ENCODE measurements around the gene RNH1.

The RNH1 gene

GRCh38 chr11:539971-540481 is 33.0 kb upstream of the RNH1 start:
- Histone ChIP-seq H2BK15ac (replicated peaks; ENCODE audit: low read depth) (no peak overlapping the region), H3K27ac (ENCODE audit: low read depth, low read length) (no peak overlapping the region), H2BK120ac (ENCODE audit: low read depth, low read length) (no peak overlapping the region), H3K4me1 (ENCODE audit: control insufficient read depth, low read depth, low read length) (peaks cover 4% of the 10 kb centered on the region), H3K79me2 (ENCODE audit: control insufficient read depth, insufficient read depth, low read length) (no peaks in the 10 kb centered on the region), H4K5ac (ENCODE audit: low read length) (no peak overlapping the region), H3K23ac (ENCODE audit: low read length) (peak overlapping the region; percentile 45), H3K4ac (ENCODE audit: low read depth, low read length) (no peak overlapping the region), H3K4me3 (ENCODE audit: low read length) (no peak overlapping the region), H3K9ac (ENCODE audit: low read length) (no peak overlapping the region), H4K8ac (ENCODE audit: low read depth, low read length) (no peak overlapping the region), H3K79me1 (ENCODE audit: low read length) (no peaks in the 10 kb centered on the region), H3K18ac (ENCODE audit: low read length) (no peak overlapping the region), H3K36me3 (ENCODE audit: control insufficient read depth, insufficient read depth, low read length) (no peaks in the 10 kb centered on the region), H2BK5ac (ENCODE audit: low read length) (no peak overlapping the region), H3K56ac (ENCODE audit: low read length) (no peak overlapping the region), H3K27me3 (ENCODE audit: insufficient read depth, low read length, poor library complexity) (no peaks in the 10 kb centered on the region), H2AK5ac (ENCODE audit: low read length) (no peak overlapping the region), H3K4me2 (ENCODE audit: low read length) (no peak overlapping the region)
- no peak for DNase-seq
- WGBS (ENCODE audit: extremely low coverage, insufficient coverage, low lambda C conversion rate) = no CpG with 5 or more reads among the region's 8 CpGs

- H3K4me2 ChIP-seq (ENCODE audit: low read length) = no peak overlapping the region
- H3K36me3 ChIP-seq (ENCODE audit: control insufficient read depth, insufficient read depth, low read length) = no peaks in the 10 kb centered on the region
- H2BK15ac ChIP-seq (replicated peaks; ENCODE audit: low read depth) = no peak overlapping the region
- H4K8ac ChIP-seq (ENCODE audit: low read depth, low read length) = no peak overlapping the region
- H3K4ac ChIP-seq (ENCODE audit: low read depth, low read length) = no peak overlapping the region
- H3K23ac ChIP-seq (ENCODE audit: low read length) = no peak overlapping the region
- no peak overlapping the region for H3K18ac ChIP-seq (ENCODE audit: low read length)
- no peak overlapping the region for H3K27ac ChIP-seq (ENCODE audit: low read depth, low read length)
- DNase-seq = no peak
- H3K4me1 ChIP-seq (ENCODE audit: control insufficient read depth, low read depth, low read length) = peaks cover 4% of the 10 kb centered on the region
- H3K9ac ChIP-seq (ENCODE audit: low read length) = no peak overlapping the region
- no peak overlapping the region for H3K56ac ChIP-seq (ENCODE audit: low read length)
- peaks cover 7% of the 10 kb centered on the region for H3K79me2 ChIP-seq (ENCODE audit: control insufficient read depth, insufficient read depth, low read length)
- no peak overlapping the region for H2BK5ac ChIP-seq (ENCODE audit: low read length)
- H2AK5ac ChIP-seq (ENCODE audit: low read length) = no peak overlapping the region
- no peak overlapping the region for H2BK120ac ChIP-seq (ENCODE audit: low read depth, low read length)
- H4K5ac ChIP-seq (ENCODE audit: low read length) = no peak overlapping the region
- no peak overlapping the region for H3K4me3 ChIP-seq (ENCODE audit: low read length)
- no peaks in the 10 kb centered on the region for H3K27me3 ChIP-seq (ENCODE audit: insufficient read depth, low read length, poor library complexity)
- WGBS (ENCODE audit: extremely low coverage, insufficient coverage, low lambda C conversion rate) = no CpG with 5 or more reads among the region's 20 CpGs
- H3K79me1 ChIP-seq (ENCODE audit: low read length) = peaks cover 11% of the 10 kb centered on the region
Observed at GRCh38 chr11:538431-539051, 31.5 kb upstream of the RNH1 start.

DNA sequence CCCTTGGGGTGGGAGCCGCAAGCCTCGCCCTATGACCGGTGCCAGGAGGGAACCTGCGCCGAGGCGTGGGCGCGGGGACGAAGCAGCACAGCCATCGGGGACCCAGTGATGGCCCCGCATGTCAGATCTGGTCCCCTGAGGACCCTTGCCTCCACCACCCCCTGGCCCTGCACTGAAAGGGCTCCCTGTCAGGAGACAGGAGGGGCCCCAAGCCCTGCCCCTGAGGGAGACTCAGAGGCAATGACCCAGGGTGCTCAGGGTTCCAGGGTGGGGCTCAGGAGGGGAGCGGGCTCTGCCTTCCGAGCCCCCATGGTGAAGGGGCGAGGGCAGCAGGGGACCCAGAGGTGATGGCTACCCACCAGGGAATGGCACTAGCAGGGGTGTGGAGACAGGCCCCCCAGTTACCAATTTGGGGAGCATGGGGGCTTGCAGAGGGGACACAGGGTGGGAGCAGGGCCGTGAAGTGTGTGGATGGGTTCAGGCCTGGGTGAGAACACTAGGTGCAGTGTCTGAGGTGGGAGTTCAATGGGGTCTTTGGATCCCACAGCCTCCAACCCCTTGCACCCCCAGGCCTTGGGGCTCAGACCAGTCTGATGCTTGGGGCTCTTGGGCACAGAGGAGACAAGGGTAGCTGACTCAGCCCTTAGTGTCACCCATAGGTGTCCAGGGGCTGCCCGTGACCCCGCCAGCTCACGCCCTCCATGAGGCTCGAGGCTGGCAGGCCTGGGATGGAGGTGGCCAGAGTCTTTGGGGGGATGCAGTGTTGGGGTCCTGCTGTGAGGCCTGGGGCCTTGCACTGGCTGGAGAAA is 30.8 kb upstream of the RNH1 start:
- Histone ChIP-seq H4K8ac (ENCODE audit: low read depth, low read length) (no peak overlapping the region), H3K56ac (ENCODE audit: low read length) (peak overlapping the region; percentile 81), H2AK5ac (ENCODE audit: low read length) (no peak overlapping the region), H3K4me3 (ENCODE audit: low read length) (no peak overlapping the region), H3K4me1 (ENCODE audit: control insufficient read depth, low read depth, low read length) (peaks cover 4% of the 10 kb centered on the region), H3K79me2 (ENCODE audit: control insufficient read depth, insufficient read depth, low read length) (peaks cover 7% of the 10 kb centered on the region), H2BK120ac (ENCODE audit: low read depth, low read length) (no peak overlapping the region), H3K27me3 (ENCODE audit: insufficient read depth, low read length, poor library complexity) (no peaks in the 10 kb centered on the region), H3K4ac (ENCODE audit: low read depth, low read length) (no peak overlapping the region), H2BK15ac (replicated peaks; ENCODE audit: low read depth) (no peak overlapping the region), H3K79me1 (ENCODE audit: low read length) (peaks cover 12% of the 10 kb centered on the region), H3K9ac (ENCODE audit: low read length) (peak overlapping the region; percentile 51), H3K36me3 (ENCODE audit: control insufficient read depth, insufficient read depth, low read length) (no peaks in the 10 kb centered on the region), H3K27ac (ENCODE audit: low read depth, low read length) (no peak overlapping the region), H4K5ac (ENCODE audit: low read length) (no peak overlapping the region), H3K18ac (ENCODE audit: low read length) (no peak overlapping the region), H3K4me2 (ENCODE audit: low read length) (peak overlapping the region; percentile 61), H2BK5ac (ENCODE audit: low read length) (no peak overlapping the region), H3K23ac (ENCODE audit: low read length) (no peak overlapping the region)
- WGBS (ENCODE audit: extremely low coverage, insufficient coverage, low lambda C conversion rate) = no CpG with 5 or more reads among the region's 19 CpGs
- no peak for DNase-seq

DNA sequence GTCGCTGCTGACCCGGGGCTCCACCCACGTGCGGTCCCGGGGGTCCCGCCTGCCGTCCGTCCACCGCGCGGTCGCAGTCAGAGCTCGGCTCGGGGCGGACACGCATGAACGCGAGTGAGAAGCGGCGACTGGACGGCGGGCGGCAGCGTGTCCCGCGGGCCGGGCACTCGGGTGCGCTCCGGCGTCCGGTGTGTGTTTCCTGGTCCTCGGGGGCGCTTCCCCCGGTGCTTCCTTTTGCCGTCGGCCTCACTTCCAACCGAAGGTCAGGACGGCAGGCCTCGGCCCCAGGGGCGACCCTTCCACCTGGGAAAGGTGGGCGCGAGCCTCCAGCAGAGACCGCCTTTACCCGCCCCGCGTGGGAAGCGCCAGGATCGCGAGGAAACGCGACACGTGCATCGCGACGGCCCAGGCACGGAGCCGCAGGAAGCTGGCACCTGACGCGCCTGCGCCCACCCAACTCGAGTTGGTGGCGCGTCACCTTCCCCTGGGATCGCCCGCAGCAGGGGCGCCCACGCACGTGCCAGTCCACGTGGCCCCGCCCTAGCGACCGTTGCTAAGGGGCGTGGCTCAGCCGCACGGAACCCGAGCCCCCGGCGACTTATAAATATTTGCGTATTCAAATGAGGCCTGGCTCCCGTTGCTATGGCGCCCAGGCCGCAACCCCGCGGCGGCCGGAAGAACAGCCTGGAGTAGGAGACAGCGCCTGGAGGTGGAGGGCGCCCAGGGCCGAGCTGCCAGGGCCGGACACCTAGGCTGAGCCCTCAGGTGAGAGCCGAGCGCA is 30.0 kb upstream of the RNH1 start, which contains the start of gene LRRC56:
TSS of gene LRRC56 (plus strand) at position 687 of the 781 bp plus-strand sequence. CDS start 3,158 bp downstream, outside the sequence.
- no peak within 1 kb of the TSS for H2AK5ac ChIP-seq (ENCODE audit: low read length)
- peak within 1 kb of the TSS; percentile 91 for H3K23ac ChIP-seq (ENCODE audit: low read length)
- H3K36me3 ChIP-seq (ENCODE audit: control insufficient read depth, insufficient read depth, low read length) = no peaks in the 10 kb centered on the region
- H3K27me3 ChIP-seq (ENCODE audit: insufficient read depth, low read length, poor library complexity) = no peaks in the 10 kb centered on the region
- peak within 1 kb of the TSS; percentile 11 for H3K18ac ChIP-seq (ENCODE audit: low read length)
- H4K5ac ChIP-seq (ENCODE audit: low read length) = no peak within 1 kb of the TSS
- H3K4me2 ChIP-seq (ENCODE audit: low read length) = peak within 1 kb of the TSS; percentile 74
- WGBS (ENCODE audit: extremely low coverage, insufficient coverage, low lambda C conversion rate) = no CpG with 5 or more reads among the region's 93 CpGs
- H2BK15ac ChIP-seq (replicated peaks; ENCODE audit: low read depth) = no peak within 1 kb of the TSS
- peak; percentile 92 for DNase-seq
- peaks cover 4% of the 10 kb centered on the region for H3K4me1 ChIP-seq (ENCODE audit: control insufficient read depth, low read depth, low read length)
- H3K4ac ChIP-seq (ENCODE audit: low read depth, low read length) = no peak within 1 kb of the TSS
- peak within 1 kb of the TSS; percentile 61 for H3K9ac ChIP-seq (ENCODE audit: low read length)
- no peak within 1 kb of the TSS for H3K4me3 ChIP-seq (ENCODE audit: low read length)
- no peak within 1 kb of the TSS for H2BK120ac ChIP-seq (ENCODE audit: low read depth, low read length)
- no peak within 1 kb of the TSS for H3K27ac ChIP-seq (ENCODE audit: low read depth, low read length)
- peaks cover 7% of the 10 kb centered on the region for H3K79me2 ChIP-seq (ENCODE audit: control insufficient read depth, insufficient read depth, low read length)
- H2BK5ac ChIP-seq (ENCODE audit: low read length) = no peak within 1 kb of the TSS
- H3K79me1 ChIP-seq (ENCODE audit: low read length) = peaks cover 12% of the 10 kb centered on the region
- H4K8ac ChIP-seq (ENCODE audit: low read depth, low read length) = no peak within 1 kb of the TSS
- H3K56ac ChIP-seq (ENCODE audit: low read length) = peak within 1 kb of the TSS; percentile 88

DNA sequence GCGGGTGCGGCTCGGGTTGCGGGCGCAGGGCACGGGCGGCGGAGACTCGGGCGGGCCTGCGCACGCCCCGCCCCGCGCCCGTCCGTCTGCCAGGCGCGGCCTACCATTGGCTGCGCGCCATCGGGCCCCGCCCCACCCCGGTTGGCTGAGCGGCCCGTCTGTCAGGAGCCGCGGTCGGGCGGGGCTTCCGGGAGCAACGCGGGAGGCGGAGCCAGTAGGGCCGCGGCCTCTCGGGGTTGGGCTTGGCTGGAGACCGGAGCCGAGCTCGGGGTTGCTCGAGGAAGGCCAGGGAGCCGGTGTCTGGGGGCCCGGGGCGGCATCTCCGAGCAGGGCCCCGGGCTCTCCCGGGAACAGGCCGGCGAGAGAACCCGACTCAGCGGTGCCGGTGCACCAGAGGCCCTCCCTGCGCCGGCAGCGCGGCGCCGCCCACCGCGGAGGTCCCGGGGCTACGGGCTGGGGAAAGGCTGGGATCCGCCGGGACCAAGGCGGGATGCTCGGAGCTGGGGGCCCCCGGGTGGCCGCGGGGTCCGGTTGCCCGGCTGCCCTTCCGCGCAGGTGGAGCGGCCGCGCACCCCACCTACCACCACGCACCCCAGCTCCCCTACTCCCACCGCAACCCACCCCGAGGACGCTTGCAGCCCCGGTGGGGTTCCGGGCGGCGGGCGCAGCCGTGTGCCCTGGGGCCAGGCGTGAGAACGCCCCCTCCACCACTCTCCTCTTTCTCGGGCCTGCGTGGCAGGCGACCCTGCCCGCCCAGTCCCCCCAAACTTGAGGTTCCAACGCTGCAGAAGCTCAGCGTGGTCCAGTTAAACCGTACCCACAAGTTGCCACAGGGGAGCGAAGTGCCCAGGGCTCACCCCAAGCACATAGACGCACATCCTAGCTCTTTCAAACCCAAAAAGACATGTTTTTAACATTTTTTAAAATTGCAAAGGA is 28.7 kb upstream of the RNH1 start, which contains the start of gene HRAS:
TSS of gene HRAS (minus strand) at position 58 of the 936 bp plus-strand sequence.
- Histone ChIP-seq H4K5ac (ENCODE audit: low read length) (no peak within 1 kb of the TSS), H3K18ac (ENCODE audit: low read length) (peak within 1 kb of the TSS; percentile 81), H3K36me3 (ENCODE audit: control insufficient read depth, insufficient read depth, low read length) (no peaks in the 10 kb centered on the region), H3K4me2 (ENCODE audit: low read length) (peak within 1 kb of the TSS; percentile 71), H3K79me1 (ENCODE audit: low read length) (peaks cover 12% of the 10 kb centered on the region), H3K9ac (ENCODE audit: low read length) (peak within 1 kb of the TSS; percentile 93), H3K27ac (ENCODE audit: low read depth, low read length) (peak within 1 kb of the TSS; percentile 72), H3K56ac (ENCODE audit: low read length) (peak within 1 kb of the TSS; percentile 91), H2AK5ac (ENCODE audit: low read length) (peak within 1 kb of the TSS; percentile 69), H3K4me1 (ENCODE audit: control insufficient read depth, low read depth, low read length) (peaks cover 4% of the 10 kb centered on the region), H2BK5ac (ENCODE audit: low read length) (no peak within 1 kb of the TSS), H2BK15ac (replicated peaks; ENCODE audit: low read depth) (no peak within 1 kb of the TSS), H4K8ac (ENCODE audit: low read depth, low read length) (peak within 1 kb of the TSS; percentile 28), H3K79me2 (ENCODE audit: control insufficient read depth, insufficient read depth, low read length) (peaks cover 7% of the 10 kb centered on the region), H2BK120ac (ENCODE audit: low read depth, low read length) (no peak within 1 kb of the TSS), H3K23ac (ENCODE audit: low read length) (peak within 1 kb of the TSS; percentile 97), H3K4me3 (ENCODE audit: low read length) (peak within 1 kb of the TSS; percentile 76), H3K4ac (ENCODE audit: low read depth, low read length) (peak within 1 kb of the TSS; percentile 6), H3K27me3 (ENCODE audit: insufficient read depth, low read length, poor library complexity) (no peaks in the 10 kb centered on the region)
- peak; percentile 95 for DNase-seq
- no CpG with 5 or more reads among the region's 97 CpGs for WGBS (ENCODE audit: extremely low coverage, insufficient coverage, low lambda C conversion rate)
